RWPE1 (cell line): ENCODE measurements around the gene USP32.
A peak's percentile ranks its signal among the peaks of the same experiment; 100 is the strongest.
"Not testable (repeated sequence)": the region's sequence is repeated elsewhere in the genome, so short reads cannot be mapped to it uniquely, and the experiment has no call there.

Experiments used
- CTCF ChIA-PET: fragments of 350-600 bp; sonication (Branson Sonifier 250); formaldehyde crosslinking; extraction: SDS; loops from one replicate; lab custom pipeline; 2021; lab: Yijun Ruan, JAX
- POLR2A ChIA-PET: fragments of 400-600 bp; formaldehyde crosslinking; extraction: SDS; loops from one replicate; lab custom pipeline; 2020; ENCODE audit warnings: antibody characterized with exemption; ENCODE audit not compliant: low non-redundant PET; lab: Yijun Ruan, JAX
- DNase-seq: peaks from one replicate; pipeline ENCODE4 v3.0.0; 2012; ENCODE audit warnings: low spot score
- H3K27ac ChIP-seq: fragments of 450-650 bp; 2 replicates; pipeline ENCODE4 v1.5.1; 2017
- TF ChIP-seq, protein P1 (sequence below): fragments of 450-650 bp; conservative IDR thresholded peaks from 2 replicates; pipeline ENCODE4 v1.5.1; 2017; ENCODE audit warnings: low read depth, mild to moderate bottlenecking

Gene USP32

DNA sequence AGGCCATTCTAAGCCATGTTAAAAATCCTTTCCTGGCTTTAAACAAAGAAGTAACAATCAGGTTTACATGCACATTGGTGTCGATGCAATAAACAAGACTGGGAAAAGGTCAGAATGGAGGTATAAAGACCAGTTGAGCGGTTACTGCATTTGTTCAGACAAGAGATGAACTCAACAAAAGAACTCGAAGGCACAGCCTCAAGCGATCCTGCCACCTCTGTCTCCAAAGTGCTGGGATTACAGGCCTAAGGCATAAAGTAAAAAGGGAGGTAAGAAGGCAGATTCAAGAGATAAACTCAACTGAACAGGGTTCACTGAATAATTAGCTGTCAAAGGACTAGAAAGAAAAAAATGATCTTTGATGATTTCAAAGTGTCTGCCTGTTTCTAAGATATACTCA is 39.4 kb downstream of the USP32 start:
- POLR2A ChIA-PET = no interaction called here
- CTCF ChIA-PET = interaction anchor here (0.6 kb wide), 1 partner anchor 37 kb away, joined by 3 read pairs; no protein-coding TSS in a partner anchor
- TF ChIP-seq, protein P1, sequence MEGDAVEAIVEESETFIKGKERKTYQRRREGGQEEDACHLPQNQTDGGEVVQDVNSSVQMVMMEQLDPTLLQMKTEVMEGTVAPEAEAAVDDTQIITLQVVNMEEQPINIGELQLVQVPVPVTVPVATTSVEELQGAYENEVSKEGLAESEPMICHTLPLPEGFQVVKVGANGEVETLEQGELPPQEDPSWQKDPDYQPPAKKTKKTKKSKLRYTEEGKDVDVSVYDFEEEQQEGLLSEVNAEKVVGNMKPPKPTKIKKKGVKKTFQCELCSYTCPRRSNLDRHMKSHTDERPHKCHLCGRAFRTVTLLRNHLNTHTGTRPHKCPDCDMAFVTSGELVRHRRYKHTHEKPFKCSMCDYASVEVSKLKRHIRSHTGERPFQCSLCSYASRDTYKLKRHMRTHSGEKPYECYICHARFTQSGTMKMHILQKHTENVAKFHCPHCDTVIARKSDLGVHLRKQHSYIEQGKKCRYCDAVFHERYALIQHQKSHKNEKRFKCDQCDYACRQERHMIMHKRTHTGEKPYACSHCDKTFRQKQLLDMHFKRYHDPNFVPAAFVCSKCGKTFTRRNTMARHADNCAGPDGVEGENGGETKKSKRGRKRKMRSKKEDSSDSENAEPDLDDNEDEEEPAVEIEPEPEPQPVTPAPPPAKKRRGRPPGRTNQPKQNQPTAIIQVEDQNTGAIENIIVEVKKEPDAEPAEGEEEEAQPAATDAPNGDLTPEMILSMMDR = no peak
- H3K27ac ChIP-seq = no peak overlapping the region
- DNase-seq = no peak

DNA sequence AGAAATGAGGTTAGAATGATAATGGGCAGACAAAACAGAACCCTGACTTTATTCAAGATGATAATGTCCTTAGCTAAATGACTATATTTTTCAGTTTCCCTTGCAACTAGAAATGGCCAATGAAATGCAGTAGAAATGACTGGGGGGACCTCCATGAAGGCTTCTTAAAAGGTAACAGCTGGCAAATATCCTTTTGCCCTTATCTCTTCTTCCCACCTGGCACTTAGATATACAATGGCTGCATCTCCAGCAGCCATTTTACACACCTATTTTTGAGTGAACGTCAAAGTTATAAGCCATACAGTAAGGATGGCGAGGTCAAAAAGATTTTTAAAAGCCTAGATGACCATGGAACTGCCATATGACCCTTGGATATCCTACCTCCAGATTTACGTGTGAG is 39.9 kb downstream of the USP32 start:
- no peak overlapping the region for H3K27ac ChIP-seq
- TF ChIP-seq, protein P1 = no peak
- CTCF ChIA-PET = no interaction called here
- POLR2A ChIA-PET = no interaction called here
- no peak for DNase-seq

DNA sequence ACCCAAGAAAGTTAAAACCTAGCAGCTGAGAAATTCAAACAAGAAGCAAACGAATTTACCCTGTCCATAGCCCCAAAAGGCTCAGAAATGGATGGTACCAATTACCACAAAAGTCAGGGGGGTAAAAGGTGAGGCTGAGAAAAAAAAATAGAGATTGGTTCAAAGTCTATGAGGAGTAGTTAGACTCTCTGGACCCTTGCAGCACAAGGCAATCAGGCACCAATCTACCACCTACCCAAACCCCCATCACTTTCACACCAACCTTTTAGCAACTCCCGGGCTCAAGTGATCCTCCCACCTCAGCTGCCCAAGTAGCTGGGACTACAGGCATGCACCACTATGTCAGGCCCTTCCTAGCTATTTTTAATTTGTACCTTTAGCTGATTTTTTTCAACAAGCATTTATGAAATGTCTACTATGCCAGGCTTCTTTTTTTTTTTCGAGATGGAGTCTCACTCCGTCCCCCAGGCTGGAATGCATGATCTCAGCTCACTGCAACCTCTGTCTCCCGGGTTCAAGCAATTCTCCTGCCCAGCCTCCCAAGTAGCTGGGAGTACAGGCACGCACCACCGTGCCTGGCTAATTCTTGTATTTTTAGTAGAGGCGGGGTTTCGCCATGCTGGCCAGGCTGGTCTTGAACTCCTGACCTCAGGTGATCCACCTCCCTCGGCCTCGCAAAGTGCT is 40.8 kb downstream of the USP32 start:
- TF ChIP-seq, protein P1 = no peak
- ChIA-PET CTCF (interaction anchor here (0.6 kb wide), 1 partner anchor 15 kb away, joined by 3 read pairs; no protein-coding TSS in a partner anchor), POLR2A (no interaction called here)
- no peak overlapping the region for H3K27ac ChIP-seq
- DNase-seq = no peak

DNA sequence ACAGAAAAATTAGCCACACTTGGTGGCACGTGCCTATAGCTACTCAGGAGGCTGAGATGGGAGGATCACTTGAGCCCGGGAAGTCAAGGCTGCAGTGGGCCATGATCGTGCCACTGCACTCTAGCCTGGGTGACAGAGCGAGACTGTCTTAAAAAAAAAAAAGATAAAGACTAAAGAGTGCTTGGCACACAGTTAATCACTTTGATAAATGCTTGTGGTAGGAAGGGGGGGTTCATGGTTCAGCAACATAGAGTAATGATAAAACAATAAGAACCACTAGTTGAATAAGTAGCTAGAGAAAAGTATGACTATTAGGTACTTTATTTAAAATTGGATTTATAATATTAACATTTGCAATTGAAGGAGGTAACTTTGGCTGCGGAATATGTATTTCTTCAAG is 43.3 kb downstream of the USP32 start:
- ChIA-PET POLR2A (no interaction called here), CTCF (no interaction called here)
- TF ChIP-seq, protein P1 = no peak
- no peak overlapping the region for H3K27ac ChIP-seq
- DNase-seq = no peak

DNA sequence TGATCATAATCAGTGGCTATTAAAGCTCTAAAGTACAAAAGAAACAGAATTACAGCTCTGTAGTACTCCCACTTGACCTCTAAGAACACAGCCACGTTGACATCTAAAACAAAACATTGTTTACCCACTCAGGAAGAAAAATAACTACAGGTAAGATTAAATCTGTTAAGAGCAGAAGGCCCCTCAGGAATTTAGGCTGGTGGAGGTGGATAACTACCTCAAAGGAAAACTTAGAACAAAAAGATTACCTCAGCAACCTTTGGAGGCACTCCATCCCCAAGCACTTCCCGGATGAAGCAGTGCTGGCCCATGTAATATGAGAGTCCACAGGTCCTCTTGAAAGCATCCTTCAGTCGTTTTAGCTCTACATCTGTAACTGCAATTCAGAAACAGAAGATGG is 46.7 kb downstream of the USP32 start:
- ChIA-PET CTCF (no interaction called here), POLR2A (no interaction called here)
- TF ChIP-seq, protein P1 = no peak
- DNase-seq = no peak
- H3K27ac ChIP-seq = no peak overlapping the region

DNA sequence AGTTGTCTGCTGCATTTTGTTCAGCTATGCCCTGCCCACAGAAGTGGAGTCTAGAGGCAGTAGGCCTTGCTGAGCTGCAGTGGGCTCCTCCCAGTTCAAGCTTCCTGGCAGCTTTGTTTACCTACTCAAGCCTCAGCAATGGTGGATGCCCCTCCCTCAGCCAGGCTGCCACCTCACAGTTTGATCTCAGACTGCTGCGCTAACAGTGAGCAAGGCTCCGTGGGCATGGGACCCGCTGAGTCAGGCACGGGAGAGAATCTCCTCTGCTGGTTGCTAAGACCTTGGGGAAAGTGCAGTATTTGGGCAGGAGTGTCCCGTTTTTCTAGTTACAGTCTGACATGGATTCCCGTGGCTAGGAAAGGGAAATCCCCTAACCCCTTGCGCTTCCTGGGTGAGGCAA is 49.4 kb downstream of the USP32 start:
- DNase-seq, POLR2A ChIA-PET: not testable (repeated sequence)
- 0 out of 2 replicates have a peak overlapping the region, but pooled peaks have one; percentile 0 for H3K27ac ChIP-seq
- CTCF ChIA-PET = interaction anchor here (0.7 kb wide), 1 partner anchor 14 kb away, joined by 3 read pairs; no protein-coding TSS in a partner anchor

DNA sequence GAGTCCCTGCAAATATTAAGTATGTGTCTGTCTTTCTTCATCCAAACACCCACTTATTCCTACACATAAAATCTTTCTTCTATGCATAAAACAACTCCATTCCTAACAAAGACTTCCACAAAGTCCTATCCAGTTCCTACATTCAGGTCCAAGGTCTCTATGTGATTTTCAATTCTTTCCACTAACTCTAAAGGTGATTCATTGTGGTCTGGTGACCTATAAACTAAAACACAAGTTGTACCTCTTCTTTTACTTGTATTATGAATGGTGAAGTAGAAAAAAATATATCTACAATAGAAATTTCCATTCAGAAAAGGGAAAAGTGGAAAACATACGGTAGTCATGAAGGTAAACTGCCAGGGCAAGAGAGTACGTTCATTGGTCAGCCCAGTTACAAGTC is 56.6 kb downstream of the USP32 start:
- DNase-seq = no peak
- ChIA-PET CTCF (no interaction called here), POLR2A (no interaction called here)
- H3K27ac ChIP-seq = no peak overlapping the region
- TF ChIP-seq, protein P1 = no peak
